ENCODE measurements around the gene ALPP.
"Not testable (repeated sequence)": the region's sequence is repeated elsewhere in the genome, so short reads cannot be mapped to it uniquely, and the experiment has no call there.

The ALPP gene

DNA sequence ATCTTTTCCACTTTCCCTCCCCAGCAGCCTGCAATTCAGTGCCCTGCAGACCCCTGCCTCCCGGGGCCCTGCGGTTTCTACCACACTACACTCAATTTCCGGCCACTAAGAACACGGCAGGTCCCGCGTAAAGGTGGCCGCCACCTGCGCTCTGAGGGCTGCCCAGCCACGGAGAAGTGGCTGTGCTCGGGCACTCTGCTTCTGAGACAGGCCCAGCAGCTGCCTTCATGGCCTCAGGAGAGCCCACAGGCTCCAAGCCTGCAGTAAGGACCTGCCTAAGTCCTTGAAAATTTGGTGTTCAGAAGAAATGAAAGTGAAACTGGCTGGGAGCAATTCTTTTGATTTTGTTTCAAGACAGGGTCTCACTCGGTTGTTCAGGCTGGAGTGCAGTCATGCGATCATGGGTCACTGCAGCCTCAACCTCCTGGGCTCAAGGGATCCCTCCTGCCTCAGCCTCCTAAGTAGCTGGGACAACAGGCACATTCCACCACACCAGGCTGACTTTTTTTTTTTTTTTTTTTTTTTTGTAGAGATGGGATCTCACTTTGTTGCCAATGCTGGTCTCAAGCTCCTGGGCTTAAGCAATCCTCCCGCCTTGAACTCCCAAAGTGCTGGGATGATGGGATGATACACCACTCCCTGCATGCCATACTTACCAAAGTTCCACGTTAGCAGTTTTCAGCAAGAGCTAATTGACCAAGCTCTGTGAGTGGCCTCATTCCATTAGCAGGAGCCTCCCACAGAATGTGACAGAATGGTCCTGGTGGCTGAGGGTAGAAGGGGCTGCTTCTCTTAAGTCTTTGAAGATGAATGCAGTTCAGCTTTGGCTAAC lies 14.6 kb upstream of the ALPP start:
- DNase-seq (ENCODE audit: low read depth): no peak

DNA sequence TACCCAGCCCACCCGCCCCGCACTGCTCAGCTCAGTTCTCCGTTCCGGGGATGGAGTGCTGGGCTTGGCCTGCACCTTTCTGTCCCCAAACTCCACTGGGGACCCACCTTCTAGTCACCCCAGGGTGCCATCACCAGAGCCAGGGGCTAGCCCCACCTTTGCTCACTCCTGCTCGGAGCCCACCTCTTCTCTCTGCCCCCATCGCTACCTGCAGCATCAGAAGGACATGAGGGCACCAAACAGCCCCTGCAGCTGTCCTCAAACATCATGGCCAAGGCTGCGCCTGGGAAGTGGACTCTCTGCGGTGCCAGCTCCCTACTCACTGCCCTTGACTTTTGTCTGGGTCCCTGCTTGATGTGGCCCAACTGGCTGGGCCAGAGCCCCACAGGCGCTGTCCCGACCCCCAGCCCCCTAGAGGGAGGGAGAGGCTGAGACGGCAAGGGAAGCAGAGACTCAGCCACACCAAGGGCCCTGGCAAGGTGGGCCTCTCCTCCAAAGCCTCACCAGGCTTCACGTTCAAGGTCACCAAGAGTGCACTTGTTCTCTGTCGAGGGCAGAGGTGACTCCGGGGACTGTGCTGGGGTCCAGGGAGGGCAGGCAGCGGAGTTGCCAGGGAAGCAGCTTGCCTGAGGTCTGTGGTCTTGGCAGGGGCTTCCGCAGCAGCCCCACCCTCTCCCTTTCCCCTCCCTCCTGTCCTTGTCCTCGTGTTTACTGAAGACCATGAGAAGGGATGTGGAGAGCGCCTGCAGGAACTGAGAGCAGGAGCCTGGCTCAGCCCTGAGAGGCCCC lies 13.6 kb upstream of the ALPP start:
- DNase-seq (ENCODE audit: low read depth): not testable (repeated sequence)

DNA sequence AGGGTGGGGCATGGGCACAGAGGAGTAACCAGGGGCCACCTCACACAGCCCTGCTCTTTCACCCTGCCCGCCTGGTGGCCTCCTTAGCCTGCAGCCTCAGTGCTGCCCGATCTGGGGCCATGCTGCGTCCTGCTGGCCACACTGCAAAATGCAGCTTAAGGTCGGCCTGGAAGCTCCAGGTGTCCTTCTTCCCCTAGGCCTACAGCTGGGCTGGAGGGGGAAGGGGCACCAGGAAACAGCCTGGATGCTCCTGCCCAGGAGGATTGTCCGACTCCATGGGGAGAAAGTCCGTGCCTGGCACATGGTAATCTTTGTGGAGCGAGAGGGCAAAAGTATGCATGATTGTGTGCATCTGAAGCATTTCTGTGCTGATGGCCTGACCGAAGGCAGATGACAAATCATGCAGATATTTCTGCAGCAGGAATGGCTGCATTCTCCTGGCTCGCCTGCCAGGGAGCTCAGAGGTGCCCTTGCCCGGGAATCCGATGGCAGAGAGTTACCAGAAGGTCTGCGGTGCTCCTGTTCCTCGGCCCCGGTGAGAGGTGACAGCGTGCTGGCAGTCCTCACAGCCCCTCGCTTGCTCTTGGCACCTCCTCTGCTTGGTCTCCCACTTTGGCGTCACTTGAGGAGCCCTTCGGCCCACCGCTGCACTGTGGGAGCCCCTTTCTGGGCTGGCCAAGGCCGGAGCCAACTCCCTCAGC lies 12.8 kb upstream of the ALPP start:
- no peak for DNase-seq (ENCODE audit: low read depth)

DNA sequence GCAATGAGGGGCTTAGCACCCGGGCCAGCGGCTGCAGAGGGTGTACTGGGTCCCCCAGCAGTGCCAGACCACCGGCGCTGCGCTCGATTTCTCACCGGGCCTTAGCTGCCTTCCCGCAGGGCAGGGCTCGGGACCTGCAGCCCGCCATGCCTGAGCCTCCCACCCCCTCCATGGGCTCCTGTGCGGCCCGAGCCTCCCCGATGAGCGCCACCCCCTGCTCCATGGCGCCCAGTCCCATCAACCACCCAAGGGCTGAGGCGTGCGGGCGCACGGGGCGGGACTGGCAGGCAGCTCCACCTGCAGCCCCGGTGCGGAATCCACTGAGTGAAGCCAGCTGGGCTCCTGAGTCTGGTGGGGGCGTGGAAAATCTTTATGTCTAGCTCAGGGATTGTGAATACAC lies 12.1 kb upstream of the ALPP start:
- DNase-seq (ENCODE audit: low read depth): not testable (repeated sequence)

DNA sequence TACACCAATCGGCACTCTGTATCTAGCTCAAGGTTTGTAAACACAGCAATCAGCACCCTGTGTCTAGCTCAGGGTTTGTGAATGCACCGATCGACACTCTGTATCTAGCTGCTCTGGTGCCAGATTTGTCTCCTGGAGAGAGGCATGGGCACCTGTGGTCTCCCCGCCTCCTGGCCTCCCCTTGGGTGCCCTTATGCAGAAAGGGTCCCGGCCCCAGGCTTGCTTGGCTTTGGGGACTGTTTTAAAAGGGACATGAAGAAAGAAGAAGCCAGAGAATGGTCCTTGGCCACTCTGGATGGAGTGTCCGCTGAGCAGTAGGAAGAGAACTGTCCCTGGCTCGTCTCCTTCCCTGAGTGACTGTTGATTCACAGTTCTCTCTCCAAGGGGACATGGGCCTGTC lies 11.5 kb upstream of the ALPP start:
- DNase-seq (ENCODE audit: low read depth): no peak

DNA sequence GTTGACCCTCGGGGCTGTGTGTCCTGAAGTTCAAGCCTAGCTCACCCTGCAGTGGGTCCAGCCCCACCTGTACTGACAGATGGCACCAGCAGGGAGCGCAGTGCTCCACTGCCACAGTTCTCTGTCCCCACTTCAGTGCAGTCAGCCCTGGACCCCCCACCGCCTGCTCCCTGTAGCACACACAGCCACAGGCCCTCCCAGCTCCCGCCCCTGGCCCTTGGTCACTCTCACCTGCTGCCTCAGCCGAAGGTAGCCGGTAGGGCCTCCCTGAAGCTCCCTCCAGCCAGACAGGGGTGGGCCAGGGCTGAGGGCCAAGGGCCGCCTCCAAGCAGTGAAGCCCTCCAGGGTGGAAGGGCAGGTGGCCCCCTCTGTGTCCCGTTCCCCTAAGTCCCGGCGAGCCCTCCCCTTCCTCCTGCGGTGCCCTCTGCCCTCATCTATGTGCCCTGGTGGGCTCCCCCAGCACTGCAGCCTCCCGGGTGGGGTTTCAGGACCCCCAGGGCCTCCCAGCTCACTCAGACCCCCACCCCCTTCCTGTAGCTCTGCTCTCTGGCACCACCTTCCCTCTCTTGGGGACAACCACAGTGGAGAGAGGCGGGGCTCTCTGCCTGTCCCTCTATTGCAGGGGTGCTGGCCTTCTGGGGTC lies 10.8 kb upstream of the ALPP start:
- no peak for DNase-seq (ENCODE audit: low read depth)

DNA sequence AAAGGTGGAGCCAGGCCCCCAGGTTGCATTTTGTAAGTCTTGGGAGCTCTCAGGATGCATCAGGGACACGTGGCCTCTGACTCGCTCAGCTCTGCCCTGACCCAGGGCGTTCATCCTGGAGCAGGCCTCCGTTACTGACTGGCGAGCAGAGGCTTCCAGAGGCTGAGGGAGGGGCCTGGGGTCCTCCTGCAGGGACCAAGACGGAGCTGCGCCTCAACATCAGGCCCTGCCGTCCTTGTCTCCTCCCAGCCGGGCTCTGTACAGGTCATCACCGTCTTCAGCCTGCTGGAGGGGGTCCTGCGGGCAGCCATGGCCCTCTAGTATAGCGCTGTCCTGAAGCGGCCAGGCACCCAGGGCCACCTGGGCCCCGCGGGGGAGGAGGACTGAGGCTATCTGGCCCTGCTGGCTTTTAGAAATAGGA lies 10.2 kb upstream of the ALPP start:
- no peak for DNase-seq (ENCODE audit: low read depth)

DNA sequence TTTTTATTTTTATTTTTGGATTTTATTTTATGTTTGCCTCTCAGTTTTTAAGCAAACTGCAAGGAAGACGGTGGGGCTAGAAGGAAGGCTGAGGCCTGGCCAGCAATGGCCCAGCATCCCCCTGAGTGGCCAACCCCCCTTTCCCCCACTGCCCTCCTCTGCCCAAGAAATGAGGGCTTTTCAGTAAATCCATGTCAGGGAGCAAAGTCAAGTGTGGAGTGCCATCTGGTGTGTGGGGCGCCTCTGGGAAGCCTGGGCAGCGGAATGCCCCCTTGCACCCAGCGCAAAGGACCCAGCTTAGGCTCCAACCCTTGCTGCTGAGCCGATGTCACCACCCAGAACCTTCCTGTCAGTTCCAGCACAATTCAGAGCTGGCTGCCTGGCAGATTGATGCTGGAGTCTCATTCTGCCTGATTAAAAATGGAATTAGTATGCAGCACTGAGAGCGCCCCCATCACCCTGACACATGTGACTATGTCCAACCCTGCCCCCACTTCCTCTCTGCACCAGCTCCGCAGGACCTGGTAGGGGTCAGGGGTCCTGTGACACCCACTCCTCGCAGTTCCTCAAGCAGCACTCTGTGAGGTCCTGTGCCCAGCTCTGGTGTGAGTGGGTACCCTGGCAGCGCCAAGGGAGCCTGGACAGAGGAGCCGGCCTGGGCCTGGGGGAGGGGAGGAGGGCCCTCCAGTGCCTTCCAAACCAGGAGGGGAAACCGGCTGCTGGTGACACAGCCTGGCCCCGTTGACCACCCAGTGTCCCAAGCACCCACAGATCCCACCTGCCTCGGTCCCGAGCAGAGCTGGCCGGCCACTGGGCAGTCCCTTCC lies 9.2 kb upstream of the ALPP start:
- DNase-seq (ENCODE audit: low read depth): no peak

DNA sequence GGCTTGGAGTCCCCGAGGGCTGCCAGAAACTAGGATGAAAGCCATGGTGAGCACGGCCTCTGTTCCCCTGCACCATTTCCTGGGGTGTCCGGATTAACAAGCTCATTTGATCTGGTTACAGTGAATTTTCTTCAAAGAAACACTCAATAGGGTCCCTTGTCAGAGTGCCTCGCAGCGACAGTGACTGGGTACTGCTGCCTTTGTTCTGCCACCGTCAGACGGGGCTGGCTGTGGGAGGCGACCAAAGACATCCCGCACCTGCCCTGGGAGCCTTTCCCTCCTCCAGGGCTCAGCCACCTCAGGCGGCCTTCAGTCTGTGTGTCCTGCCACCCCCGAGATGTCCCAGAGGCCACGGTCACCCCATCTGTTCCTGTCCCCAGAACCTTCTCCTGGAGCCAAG lies 8.5 kb upstream of the ALPP start:
- not testable (repeated sequence) for DNase-seq (ENCODE audit: low read depth)

DNA sequence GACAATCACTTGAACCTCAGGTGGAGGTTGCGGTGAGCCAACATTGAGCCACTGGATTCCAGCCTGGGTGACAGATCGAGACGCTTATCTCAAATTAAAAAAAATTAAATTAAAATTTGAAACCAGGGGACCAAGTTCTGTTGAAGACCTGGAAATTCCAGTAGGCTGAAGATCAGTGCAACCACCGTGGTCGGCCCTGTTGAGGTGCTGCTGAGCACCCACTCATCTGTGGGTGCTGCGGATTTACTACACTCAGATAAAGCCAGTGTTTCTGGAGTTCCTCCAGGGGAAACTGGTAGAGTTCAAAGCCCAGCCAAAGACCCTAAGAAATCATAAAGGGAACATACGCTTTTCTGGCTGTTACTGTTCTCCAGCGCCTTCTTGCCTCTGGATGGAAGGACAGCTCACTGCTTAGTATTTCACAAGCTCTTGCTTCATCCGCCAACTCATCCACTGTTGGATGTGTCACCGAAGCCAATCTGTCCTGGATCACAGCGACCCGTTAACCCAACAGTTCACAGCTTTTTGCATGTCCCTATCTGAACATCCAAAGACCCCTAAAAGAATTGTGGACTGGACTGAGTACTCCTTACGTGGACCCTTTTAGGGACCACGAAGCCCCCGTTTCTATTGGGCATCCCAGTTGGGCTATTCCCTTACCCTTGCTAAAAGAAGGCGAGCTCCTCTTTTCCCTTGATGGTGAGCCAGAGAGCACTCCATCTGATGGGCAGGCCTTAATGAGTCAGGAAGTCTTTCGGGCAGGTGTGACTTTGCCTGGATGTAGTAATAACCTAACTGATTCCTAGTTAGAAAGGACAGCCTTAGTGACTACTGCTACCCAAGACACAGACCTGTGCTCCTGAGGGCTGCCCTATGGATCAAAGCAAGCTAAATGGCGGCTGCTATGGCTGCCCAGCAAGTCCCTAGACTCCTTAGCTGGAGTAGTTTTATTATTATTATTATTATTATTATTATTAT lies 6.0 kb upstream of the ALPP start:
- DNase-seq (ENCODE audit: low read depth): no peak

DNA sequence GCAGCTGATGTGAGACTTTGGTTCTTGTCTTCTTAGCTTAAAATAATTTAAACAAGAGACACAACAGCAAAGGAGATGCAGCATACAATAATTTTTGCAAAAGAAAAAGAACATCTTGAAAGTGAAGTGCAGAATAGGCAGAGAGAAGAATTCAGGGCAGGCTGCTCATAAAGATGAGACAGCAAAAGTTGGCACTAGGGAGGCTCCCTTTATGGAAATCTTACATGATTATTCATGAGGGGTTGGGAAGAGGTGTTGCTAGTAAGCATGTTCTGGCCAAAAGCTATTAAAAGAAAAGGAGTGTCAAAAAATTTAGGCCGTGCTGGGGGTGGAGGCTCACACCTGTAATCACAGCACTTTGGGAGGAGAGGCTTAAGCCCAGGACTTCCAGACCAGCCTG lies 4.2 kb upstream of the ALPP start:
- DNase-seq (ENCODE audit: low read depth): no peak

DNA sequence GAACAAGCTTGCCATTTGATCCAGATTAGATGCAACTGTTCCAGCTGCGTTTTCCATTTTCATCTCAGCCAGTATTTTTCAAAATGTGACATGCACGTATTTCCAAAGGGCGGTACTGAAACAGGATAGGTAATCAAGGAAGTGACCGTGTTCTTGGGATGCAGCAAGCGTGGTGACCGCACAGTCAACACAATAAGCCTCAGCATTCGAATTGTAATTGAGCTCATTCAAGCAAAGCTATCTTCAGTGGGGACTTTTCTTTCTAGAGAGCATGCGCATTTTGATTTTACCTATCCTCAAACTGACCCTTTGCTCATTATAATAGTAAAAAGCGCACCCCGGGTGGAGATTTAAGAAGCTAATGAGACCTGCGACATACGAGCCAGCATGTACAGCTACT lies 3.4 kb upstream of the ALPP start:
- DNase-seq (ENCODE audit: low read depth): no peak

DNA sequence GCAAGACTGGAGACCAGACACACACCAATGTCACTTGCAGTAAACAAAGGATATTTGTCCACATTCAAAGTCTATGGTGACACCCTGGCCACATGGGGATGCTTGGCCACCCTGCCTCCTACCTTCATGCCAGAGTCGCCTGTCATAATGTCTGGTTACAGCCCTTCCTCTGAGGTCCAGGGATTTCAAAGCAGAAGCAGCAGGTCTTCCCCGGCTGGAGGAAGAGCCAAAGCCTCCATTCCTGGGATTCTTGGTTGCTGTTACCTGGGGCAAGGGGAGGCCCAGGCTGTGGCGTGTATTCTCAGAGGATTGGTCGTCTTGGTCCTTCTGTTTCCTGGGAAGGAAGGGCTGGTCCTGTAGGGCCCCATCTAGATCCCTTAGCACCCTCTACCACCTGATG lies 2.3 kb upstream of the ALPP start:
- no peak for DNase-seq (ENCODE audit: low read depth)

DNA sequence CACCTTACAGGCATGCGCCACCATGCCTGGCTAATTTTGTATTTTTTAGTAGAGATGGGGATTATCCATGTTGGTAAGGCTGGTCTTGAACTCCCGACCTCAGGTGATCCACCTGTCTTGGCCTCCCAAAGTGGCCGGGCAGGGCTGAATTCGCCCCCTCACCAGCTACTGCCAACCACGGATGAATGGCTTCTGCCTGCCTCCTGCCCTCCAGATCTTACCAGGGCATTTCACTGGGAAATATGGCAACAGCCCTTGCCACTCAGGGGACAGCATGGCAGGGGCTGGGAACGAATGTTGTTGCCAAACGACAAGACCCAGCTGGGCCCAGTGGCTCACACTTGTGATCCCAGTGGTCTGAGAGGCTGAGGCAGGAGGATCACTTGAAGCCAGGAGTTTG lies 1.8 kb upstream of the ALPP start:
- no peak for DNase-seq (ENCODE audit: low read depth)

DNA sequence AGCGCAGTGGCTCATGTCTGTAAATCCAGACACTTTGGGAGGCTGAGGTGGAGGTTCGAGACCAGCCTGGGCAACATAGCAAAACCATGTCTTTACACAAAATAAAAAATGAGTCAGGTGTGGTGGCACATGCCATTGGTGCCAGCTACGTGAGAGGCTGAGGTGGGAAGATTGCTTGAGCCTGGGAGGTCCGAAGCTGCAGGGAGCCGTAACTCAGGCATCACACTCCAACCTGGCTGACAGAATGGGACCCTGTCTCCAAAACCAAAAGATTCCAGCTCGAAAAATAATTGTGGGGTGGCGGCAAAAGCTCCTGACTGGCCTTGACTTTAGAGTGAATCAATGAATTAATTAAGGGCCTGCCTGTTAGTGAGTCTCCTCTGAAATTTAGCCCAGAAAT lies 1.2 kb upstream of the ALPP start:
- DNase-seq (ENCODE audit: low read depth): no peak

DNA sequence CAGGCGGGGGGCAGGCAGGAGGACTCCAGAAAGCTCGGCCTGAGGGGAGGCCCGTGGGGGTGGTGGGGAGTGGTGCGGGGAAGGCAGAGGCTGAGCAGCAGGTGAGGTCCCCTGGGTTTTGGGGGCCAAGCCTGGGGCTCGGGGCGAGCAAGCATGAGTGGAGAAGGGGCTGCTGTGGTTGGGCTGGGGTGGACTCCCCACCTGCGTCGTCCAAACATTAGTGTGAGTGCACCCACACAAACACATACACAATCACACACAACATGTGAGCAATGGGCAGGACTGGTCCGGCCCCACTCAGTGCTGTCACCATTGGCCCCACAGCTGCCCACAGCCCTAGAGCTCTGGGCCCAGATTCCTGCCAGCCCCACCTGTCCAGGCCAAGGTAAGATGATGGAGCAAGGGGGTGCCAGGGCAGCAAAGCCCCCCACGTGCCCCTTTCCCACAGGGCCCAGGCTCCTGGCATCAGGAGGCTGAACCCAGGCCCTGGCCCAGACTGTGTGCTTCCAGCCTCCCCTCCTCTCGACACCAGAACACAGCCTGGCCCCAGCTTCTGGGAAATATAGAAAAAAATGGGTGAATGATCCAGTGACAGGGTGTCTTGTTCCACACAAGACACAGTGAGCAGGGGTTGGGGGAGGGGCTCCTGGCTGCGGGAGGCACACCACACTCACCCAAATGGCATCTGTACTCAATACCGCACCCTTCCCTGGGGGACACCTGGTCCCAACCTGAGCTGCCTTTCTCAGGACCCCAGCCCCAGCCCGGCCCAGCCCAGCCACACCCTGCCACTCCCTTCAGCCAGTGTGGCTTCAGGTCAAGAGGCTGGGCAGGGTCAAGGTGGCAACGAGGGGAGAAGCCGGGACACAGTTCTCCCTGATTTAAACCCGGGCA lies 463 bp upstream of the ALPP start:
- DNase-seq (ENCODE audit: low read depth): no peak

DNA sequence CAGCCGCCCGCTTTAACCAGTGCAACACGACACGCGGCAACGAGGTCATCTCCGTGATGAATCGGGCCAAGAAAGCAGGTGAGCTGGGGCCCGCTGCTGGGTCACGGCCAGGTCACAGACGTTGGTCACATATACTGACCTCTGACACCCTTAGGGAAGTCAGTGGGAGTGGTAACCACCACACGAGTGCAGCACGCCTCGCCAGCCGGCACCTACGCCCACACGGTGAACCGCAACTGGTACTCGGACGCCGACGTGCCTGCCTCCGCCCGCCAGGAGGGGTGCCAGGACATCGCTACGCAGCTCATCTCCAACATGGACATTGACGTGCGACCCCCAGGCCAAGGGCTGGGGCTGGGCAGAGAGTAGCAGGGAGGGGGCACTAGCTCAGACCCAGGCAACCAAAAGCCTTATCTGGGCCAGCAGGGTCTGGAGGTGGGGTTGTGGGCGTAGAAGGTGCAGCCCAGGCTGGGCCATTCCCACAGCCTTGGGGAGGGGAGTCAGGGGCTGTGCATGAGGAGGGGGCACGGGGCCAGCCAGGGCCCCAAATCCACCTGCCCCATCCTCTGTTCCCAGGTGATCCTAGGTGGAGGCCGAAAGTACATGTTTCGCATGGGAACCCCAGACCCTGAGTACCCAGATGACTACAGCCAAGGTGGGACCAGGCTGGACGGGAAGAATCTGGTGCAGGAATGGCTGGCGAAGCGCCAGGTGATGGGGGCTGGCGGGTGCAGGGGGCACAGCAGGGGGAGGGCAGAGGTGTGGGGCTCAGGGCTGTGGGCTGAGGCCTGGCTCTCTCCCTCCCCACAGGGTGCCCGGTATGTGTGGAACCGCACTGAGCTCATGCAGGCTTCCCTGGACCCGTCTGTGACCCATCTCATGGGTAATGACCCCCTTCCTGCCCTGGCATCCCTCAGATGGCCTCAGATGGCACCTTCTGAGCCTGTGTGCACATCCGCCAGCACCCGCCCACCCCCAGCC lies 1.3 kb downstream of the ALPP start:
- not testable (repeated sequence) for DNase-seq (ENCODE audit: low read depth)

All from activated T-cell treated with anti-CD3 and anti-CD28 coated beads for 24 hours (primary cell).